Cardiac septum (tissue), 1 donor: ENCODE measurements around the gene ATP8A2. TPM values are rescaled to one million over a fixed set of nuclear protein-coding genes. Genes with fewer than 3 reads are reported as not detected.

ENCODE experiments used
- DNase-seq: peaks from one replicate; pipeline ENCODE4 v3.0.0-alpha.2; 2020; ENCODE audit warnings: low spot score
- intact Hi-C: fragments of 100-400 bp; cut with DNase I; formaldehyde crosslinking; loops from one replicate; pipeline ENCODE4 v1.14.0; 2022
- total RNA-seq: library from RNA; stranded (reverse); fragmentation: NEBNext Ultra II Directional; extraction: Animal tissue kit (Norgen Biotek cat#: 25700); gene quantifications from one replicate; pipeline ENCODE4 v1.2.1, GENCODE V29; 2021
- donor health status: DM: no; HTN: no; CAD: no.

ATP8A2 gene
- total RNA-seq, 1 donor from 2014 or later = 0.08 TPM

GRCh38 chr13:25587326-25587980 is 215.7 kb downstream of the ATP8A2 start:
- intact Hi-C loops = no loop called here

DNA sequence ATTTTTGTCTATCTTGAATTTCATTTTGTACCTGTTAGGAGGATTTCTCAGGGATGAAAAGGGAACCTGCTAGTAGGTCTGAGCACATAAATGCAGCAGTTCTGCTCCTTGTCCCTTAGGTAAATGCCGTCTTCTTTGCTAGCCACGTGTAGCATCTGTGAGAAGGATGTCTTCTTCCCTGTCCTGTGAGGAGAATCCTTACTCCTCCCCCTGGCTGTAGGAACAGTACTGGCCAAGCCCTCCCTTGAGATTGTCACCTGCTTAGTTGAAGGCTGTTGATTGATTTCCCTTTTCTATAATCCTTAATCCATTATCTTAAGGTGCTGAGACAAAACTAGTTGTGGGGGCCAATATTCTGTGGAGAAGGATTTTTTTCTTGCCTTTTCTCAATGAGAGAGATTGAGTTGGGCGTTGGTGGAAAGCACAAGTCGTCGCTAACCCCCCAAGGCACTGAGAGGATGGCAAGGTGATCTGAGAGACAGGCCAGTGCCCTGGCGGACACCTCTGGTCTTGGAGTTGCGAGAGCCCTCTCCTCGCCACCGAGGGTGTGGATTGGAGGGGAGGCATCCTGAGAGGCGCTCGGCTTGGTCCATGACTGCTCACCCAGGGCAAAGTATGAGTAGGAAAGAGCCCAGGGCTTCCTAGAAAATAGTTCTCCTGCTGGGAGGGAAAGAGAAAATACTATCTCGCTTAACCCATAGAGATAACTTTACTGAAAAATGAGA is 216.7 kb downstream of the ATP8A2 start:
- intact Hi-C loops = no loop called here
- no peak for DNase-seq

More at GRCh38 chr13:25587326-25587980, 215.7 kb downstream of the ATP8A2 start:
- DNase-seq = no peak

GRCh38 chr13:25598421-25598820 is 226.6 kb downstream of the ATP8A2 start:
- intact Hi-C loops = no loop called here
- no peak for DNase-seq

DNA sequence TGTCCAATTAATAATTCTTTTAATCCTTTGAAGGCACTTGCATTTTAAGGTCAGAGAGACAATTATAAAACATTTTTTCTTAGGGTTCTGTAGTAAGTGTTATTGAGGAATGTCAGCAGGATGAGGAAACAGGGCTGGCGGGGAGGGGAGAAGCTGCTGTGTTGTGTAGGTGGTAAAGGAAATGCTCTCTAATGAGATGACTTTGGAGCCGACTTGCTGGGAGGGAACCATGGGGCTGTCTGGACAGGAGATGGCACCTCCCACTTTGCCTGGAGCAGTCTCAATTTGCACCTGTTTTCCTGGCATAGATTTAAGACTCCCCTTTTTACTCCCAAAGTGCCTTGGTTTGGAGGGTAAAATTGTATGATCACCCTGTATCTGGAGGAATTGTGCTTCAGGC is 230.4 kb downstream of the ATP8A2 start:
- no peak for DNase-seq
- intact Hi-C loops = no loop called here

DNA sequence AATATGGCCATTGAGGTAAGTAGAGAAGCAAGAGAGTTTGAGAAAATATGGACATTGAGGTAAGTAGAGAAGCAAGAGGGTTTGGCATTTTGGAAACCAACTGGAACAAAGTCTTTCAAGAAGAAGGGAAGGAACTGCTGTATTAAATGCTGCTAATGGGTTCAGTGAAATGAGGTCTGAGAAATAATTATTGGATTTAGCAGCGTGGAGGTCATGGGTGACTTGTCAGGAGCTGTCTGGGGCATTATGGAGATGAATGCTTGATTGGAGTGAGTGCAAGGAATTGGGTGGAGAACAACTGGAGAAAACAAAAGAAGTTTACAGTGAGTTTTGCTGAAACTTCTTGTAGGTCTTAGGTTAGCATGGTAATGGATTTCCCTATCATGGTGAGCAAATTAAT is 232.3 kb downstream of the ATP8A2 start:
- intact Hi-C loops = no loop called here
- no peak for DNase-seq

GRCh38 chr13:25607096-25607495 is 235.3 kb downstream of the ATP8A2 start:
- intact Hi-C loops = no loop called here

DNA sequence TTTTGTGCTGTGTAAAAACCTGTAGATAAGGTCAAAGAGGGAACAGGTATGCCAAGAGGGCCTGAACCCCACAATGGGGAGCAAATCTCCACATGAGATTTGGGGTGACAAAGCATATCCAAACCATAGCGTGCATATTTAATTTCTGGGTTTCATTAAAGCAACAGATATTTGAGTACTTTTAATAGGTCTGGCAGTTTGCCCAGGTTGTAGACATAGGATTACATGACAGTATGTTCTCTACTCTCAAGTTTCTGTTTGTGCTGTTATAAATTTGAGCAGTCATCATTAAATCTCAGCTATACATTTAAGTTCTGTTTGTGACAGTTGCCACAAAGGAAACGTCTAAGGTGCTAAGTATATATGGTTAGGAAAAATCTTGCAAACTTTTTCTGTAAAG is 236.4 kb downstream of the ATP8A2 start:
- intact Hi-C loops = no loop called here
- no peak for DNase-seq

More at GRCh38 chr13:25607096-25607495, 235.3 kb downstream of the ATP8A2 start:
- no peak for DNase-seq

DNA sequence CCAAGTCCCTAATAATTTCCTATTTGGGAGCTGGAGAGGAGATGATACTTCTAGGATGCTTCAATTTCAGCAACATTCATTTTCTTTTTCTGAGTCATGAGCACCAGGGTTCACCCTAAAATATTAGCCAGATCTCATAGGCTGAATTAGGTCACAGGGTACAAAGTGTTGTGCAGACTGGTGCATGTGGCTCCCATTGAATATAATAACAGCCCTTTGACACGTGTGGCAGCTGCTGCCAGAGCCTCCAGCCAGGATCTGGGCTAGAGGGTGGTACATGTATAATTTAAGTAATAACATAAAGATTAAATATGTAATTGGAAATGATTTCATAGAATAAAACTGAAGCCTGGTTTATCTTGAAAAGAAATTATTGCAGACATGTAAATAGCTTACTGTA is 244.9 kb downstream of the ATP8A2 start:
- intact Hi-C loops = no loop called here
- DNase-seq = no peak

DNA sequence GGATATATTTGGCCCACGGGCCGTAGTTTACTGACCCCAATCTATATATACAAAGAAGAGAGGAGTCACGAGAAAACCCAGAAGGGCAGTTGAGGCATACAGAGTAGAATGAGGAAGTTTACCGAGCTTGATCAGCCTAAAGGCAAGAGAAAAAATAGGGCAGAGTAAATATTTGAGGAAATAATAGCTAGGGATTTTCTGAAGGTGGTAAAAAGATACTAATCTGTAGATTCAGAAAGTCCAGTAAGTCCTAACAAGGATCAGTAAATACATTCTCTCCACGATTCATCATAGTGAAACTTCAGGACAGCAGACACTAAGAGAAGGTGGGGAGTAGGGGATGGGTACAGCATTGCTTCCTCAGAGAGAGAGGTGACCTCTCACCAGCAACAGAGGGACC is 248.1 kb downstream of the ATP8A2 start:
- intact Hi-C loops = no loop called here
- no peak for DNase-seq

GRCh38 chr13:25625414-25625813 is 253.6 kb downstream of the ATP8A2 start:
- DNase-seq = no peak

DNA sequence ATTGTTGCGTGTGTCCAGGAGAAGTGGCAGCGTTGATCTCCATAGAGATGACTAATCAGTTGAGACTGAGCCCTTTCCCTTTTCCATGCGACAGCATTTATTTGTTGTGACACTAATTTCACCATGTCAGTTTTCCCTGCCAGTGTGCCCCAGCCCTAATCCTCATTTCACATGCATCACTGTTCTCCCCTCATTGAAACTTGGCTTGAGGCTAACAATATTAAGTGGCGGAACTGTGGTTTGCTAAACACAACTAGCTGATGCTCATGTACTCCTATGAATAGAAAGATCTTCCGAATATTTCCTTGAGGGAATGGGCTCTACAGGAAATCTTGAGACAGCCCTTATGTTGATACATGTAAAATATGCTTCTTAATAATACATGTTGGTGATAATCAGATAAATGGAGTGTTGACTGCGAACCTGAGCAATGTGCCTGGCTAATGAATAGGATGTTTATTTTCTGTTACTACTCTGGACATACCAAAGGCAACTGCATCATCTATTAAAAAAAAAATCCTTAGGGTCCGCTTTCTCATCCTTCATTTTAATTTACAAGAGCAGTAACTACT is 258.6 kb downstream of the ATP8A2 start:
- intact Hi-C loops = no loop called here
- DNase-seq = no peak

More at GRCh38 chr13:25625414-25625813, 253.6 kb downstream of the ATP8A2 start:
- intact Hi-C loops = no loop called here

- no peak for DNase-seq
- intact Hi-C loops = no loop called here
Observed at GRCh38 chr13:25632166-25632888, 260.6 kb downstream of the ATP8A2 start.

DNA sequence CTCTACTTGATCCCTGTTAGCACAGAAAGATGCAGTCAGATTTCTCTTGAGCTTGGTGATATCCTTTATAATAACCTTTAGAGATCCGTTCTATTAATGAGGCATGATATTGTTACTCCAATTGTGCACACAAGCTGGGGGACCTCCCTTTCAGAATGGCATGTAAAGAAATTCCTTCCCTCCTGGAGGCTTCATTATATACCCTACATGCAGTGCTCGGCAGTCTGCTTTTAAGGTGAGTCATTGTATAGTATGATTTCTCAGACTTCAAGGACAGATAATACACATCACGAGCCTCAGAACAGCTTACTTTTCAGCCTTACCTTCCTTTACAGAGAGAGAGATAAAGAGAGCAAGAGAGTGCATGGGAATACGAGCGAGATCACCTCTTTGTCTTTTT is 261.3 kb downstream of the ATP8A2 start:
- no peak for DNase-seq
- intact Hi-C loops = no loop called here

DNA sequence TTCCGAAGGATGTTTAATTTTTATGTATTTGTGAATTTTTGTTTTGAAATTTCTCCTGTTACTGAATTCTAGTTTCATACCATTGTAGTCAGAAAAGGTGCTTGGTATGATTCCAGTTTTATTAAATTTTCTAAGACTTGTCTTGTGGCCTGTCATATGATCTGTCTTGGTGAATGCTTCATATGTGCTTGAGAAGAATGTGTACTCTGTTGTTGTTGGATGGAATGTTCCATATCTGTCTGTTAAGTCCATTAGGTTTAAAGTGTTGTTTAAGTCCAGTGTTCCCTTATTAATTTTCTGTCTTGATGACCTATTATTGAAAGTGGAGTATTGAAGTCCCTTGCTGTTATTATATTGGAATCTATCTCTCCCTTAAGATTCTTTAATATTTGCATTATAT is 273.9 kb downstream of the ATP8A2 start:
- intact Hi-C loops = no loop called here
- no peak for DNase-seq

DNA sequence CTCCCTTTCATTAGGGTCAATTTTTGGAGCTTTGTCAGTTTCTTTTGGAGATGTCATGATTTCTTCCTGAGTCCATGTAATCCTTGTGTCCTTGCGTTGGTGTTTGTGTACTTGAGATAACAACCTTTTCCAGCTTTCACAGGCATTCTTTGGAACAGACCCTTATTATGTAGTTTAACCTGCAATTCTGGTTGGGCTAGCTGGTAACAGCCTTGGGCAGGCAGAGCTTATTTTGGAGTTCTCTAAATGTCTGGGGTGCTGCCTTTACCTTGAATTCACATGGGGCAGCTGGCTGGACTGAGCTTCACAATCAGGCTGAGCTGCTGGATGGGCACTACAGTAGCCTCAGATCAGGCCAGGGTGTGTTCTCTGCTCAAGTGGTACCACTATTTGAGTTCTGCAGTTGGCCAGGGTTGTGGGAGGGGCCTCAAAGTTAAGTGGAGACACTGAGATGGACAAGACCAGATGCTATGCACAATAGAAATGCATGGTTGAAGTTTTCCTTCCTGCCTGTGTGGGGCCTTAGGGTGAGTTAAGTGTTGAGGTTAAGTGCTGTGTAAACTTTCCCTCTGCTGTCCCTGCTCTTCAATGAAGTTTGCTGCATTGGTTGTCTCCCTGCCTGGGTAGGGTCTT is 277.3 kb downstream of the ATP8A2 start:
- no peak for DNase-seq

GRCh38 chr13:25652764-25653163 is 281.0 kb downstream of the ATP8A2 start:
- no peak for DNase-seq
- intact Hi-C loops = no loop called here

More for the DNA sequence above, 277.3 kb downstream of the ATP8A2 start:
- intact Hi-C loops = no loop called here

DNA sequence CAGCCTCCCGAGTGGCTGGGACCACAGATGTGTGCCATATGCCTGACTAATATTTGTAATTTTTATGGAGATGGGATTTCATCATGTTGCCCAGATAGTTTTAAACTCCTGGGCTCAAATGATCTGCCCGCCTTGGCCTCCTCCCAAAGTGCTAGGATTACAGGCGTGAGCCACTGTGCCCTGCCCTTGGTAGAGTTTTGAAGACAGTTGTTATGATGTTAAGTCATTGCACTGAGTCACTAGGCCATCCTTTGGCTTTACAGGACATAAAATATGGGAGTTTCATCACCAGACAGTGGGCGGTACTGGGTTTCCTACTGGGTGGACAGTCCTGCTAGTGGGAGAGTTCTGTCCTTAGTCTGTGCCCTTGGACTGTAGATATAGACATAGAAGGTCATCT is 282.5 kb downstream of the ATP8A2 start:
- DNase-seq = no peak
- intact Hi-C loops = no loop called here

GRCh38 chr13:25657157-25657556 is 285.4 kb downstream of the ATP8A2 start:
- no peak for DNase-seq
- intact Hi-C loops = no loop called here

GRCh38 chr13:25659091-25659795 is 287.5 kb downstream of the ATP8A2 start:
- intact Hi-C loops = no loop called here
- DNase-seq = no peak
